M059J (cell line): Measurements from ENCODE around the gene PTN. TPM values are rescaled to one million over a fixed set of nuclear protein-coding genes. Genes with fewer than 3 reads are reported as not detected.
"Not testable (repeated sequence)": the region's sequence is repeated elsewhere in the genome, so short reads cannot be mapped to it uniquely, and the experiment has no call there.

ENCODE experiments used
- DNase-seq: peaks from one replicate; pipeline ENCODE4 v3.0.0-alpha.2; 2012; ENCODE audit warnings: low read depth
- total RNA-seq: library from RNA; depleted of rRNA; stranded (reverse); fragments of >200 nt; shearing (Covaris generic); gene quantifications from 2 replicates; pipeline ENCODE4 v1.2.3, GENCODE V29; 2014

Gene PTN
- total RNA-seq, 1 experiment from 2014 or later = 114 TPM

DNA sequence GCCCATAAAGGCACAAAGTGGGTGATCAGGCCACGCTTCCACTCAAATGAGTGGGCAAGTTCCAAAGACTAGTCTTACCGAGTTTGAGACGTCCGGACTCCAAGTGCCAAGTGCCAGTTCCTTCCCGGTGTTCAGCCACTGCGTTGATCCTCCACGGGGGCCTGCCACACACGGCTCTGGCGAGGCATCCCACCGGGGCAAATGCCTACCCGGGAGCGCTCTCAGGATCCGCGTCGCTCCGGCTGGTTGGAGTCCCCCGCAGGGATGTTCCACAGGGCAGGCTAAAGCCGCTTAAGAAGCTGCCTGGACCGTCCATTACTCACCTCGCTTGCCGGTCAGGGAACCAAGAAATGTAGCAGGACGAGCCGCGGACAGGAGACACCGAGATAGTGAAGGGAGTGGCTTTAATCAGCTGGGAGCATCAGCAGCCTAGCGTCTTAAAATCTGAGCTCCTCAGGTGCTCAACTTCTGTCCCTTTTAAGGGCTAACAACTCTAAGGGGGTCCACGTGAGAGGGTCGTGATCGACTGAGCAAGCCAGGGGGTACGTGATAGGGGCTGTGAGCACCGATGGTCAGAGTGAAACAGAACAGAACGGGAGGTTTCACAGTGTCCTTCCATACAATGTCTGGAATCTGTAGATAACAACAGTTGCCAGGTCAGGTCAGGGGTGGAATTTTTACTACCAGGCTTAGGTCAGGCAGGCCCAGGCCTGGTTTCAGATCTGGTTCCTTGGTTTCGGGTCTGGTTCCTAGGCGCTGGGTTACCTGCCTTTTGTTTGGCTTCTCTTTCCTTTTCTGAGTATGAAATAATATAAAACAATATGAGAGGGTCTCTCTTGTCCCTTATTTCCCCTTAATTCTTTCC is 75.3 kb downstream of the PTN start:
- DNase-seq = not testable (repeated sequence)

DNA sequence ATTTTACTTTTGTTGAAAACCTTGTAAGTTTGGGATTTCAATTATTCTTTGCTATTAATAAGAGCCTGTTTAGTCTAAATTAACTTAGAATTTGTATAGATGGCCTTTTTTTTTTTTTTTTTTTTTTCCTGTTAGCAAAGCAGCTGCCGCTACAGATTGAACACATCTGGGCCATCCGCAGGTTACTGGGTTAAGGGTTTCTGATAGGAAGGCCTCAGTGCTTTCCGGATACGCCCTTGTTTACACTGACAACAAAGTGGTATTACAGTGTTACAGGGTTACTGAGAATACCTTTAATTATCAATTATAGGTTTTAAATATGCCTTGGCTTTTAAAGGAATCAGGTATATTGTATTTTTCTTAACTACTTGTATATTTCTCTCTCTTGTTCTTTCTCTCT is 76.8 kb downstream of the PTN start:
- no peak for DNase-seq

DNA sequence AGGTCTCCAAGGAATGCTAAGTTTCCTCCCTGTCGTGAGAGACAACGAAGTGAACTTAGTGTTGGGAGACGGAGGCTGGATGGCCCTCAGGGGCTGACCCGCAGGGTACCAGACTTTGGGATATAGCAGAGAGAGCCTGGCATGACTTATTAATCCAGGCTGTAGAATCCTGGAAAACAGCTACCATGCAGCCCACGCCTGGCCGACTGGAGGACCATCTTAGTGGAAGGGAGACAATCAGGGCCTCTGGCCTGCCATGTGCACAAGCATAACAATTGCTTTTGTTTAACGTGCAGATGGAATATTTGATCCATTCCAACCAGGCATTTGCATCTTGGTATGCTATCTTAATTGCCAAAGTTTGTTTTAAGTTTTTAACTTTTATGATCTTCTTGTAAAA is 78.1 kb downstream of the PTN start:
- not testable (repeated sequence) for DNase-seq

- DNase-seq = no peak
Observed at GRCh38 chr7:137262599-137262998, 80.9 kb downstream of the PTN start.

- no peak for DNase-seq
Observed at GRCh38 chr7:137258552-137258951, 85.0 kb downstream of the PTN start.

GRCh38 chr7:137254766-137255165 is 88.8 kb downstream of the PTN start:
- no peak for DNase-seq

- DNase-seq = peak; percentile 9
Observed at GRCh38 chr7:137245890-137246289, 97.6 kb downstream of the PTN start.

DNA sequence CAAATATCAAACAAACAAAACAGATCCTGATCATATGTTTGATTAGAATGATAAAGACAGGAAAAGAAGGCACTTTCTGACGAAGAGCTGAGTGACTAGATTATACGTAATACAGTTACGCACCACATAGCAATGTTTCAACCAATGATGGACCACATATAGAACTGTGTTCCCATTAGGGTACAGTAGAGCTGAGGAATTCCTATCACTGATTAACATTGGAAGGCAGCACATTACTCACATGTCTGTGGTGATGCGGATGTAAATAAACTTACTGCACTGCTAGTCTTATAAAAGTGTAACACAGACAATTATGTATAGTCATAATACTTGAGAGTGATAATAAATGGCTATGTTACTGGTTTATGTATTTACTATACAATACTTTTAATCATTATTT is 98.3 kb downstream of the PTN start:
- no peak for DNase-seq

DNA sequence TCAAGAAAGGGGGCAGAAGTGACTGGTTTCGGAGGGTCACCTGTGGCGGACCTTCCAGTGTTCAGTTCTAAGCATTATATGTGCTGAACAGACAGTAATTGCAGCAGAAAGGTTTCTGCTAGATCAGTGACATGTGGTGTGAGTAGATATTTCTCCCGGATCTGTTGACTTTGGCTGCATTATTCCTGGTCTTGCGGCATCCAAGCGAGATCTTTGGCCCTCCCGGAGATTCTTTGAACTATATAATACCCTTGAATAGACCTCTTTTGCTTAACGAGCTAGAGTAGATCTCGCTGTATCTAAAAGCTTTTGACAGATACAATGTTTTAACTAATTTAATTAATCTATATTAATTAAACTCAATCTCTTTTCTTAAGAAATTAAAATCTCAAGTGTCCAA is 99.8 kb downstream of the PTN start:
- DNase-seq = no peak

DNA sequence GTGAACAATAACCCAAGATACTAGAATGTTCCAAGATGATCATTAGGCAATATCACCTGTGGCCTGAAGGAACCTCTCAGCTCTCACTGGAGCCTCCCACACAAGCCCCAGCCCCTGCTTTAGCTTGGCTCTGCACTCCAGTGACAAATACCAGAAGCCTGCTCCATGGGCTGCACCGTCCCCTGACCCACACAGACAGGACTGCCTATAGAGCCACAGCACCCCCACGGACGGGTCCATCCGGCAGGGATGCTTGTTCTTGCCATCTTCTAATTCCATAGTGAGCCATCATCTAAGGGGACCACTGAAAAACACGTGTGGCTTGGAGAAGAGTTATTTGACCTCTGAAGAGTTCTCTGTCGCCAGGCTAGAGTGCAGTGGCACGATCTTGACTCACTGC is 100.9 kb downstream of the PTN start:
- DNase-seq = no peak

GRCh38 chr7:137241655-137242360 is 101.7 kb downstream of the PTN start:
- no peak for DNase-seq

DNA sequence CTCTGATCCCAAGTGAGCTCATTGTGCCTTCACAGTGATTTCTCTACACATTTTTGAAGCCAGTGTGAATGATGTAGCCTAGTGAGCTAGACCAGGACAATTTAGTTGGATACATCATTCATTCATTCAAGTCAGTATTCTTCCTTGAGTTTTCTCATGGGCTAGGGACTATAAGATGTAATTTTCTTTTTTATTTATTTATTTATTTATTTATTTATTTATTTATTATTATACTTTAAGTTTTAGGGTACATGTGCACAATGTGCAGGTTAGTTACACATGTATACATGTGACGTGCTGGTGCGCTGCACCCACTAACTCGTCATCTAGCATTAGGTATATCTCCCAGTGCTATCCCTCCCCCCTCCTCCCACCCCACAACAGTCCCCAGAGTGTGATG is 104.3 kb downstream of the PTN start:
- DNase-seq = not testable (repeated sequence)

GRCh38 chr7:137235434-137235833 is 108.1 kb downstream of the PTN start:
- DNase-seq = no peak

DNA sequence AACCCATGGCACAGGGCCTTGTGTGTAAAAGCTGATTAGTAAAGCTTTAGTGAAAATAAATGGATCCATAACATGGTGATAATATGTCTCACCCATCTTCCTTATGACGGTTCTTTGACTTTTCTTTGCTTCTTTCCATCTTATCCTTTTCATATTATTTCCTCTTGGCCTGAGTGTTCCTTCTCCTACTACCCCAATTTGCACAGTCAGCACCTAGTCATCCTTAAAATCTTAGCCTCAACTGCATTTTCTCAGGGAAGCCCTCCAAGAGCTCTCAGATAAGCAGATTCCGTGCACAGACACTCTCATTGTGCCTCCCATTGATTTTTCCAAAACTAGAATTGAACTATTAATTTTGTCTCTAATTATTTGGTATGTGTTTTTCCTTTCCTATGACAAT is 112.4 kb downstream of the PTN start:
- DNase-seq = no peak

- DNase-seq = no peak
Observed at GRCh38 chr7:137221467-137221866, 122.1 kb downstream of the PTN start.

DNA sequence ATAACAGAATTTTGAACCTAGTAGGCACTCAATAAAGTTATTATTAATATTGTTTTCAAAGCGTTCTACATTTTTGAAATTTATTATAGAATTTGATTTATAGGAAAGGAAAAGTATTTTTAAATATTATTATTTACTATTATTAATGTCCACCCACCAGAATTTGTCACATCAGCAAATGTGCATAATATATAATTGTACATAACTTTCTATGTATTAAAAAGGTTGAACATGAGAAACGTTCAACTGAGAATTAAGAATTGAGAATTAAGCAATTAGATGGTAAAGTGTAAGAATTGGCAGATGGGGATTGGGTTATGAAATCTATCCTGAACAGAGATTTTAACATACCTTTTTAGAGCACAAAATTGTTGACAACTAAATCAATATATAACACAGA is 129.8 kb downstream of the PTN start:
- DNase-seq = no peak

DNA sequence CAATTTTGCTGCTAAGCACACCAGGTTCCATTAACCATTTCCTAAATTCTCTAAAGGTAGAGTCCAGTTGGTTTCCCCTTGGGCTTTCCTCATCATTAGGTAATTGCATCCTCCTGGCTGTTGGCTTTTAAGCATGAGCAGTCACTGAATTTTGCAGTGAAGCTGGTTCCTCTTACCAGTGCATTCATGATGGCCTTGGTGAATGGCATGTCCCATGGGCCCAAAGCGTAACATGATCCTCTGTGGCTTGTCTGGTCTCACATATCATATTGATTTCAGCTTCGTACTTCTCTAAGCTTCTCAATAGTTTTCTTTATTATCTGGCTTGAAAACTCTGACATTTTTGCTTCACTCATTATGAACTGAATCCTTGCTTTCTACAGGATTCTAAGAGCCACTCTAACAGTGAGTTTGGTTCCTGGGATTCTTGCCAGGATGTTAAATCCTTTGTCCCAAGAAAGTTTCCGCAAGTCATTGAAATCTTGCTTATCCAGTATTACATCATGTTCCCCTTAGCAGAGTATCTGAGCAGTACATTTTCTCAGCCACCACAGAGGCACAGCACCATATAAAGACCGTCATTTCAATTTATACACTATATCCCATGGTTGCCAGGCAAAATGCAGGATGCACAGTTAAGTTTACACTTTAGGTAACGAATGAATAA is 134.2 kb downstream of the PTN start:
- DNase-seq = no peak

DNA sequence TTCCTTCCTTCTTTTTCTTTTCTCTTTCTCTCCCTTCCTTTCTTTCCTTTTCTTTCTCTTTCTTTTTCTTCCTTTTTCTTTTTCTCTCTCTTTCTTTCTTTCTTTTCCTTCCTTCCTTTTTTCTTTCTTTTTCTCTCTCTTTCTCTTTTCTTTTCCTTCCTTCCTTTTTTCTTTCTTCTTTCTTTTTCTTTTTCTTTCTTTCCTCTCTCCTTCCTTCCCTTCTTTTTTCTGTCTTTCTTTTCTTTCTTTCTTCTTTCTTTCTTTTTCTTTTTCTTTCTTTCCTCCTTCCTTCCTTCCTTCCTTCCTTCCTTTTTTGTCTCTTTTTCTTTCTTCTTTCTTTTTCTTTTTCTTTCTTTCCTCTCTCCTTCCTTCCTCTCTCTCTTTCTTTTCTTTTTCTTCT is 136.8 kb downstream of the PTN start:
- DNase-seq = no peak

DNA sequence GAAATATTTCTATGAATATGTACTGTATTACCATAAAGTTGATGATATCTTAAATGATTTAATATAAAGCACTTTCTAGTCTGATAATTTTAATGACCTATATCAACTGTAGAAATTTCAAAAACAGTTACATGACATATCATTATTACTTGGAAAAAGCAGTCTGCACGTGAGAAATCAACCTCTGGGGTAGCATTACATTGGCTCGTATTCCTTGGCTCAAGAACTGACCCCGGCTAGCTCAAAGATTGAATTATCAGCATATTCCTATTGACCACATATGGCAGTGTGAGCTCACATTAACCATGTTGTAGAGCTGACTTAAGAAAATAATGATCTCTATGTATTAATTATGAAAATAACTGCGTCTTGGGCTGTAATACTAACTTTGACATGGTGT is 139.3 kb downstream of the PTN start:
- DNase-seq = no peak

DNA sequence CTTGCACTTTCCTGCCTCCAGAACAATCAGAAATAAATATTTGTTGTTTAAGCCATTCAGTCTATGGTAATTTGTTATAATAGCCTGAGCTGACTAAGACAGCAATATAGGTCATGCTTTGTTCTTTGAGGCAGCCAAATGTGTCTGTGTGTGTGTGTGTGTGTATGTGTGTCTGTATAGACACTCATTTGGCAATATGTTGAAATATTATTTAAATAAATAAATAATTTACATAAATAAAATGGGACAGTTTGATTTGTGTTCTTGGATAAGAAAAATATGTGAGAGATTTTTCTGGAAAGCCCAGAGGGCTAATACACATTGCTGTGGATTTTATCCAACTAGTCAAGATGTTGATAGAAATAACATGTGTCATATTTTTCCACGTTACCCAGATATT is 140.2 kb downstream of the PTN start:
- no peak for DNase-seq

GRCh38 chr7:137196648-137197047 is 146.9 kb downstream of the PTN start:
- DNase-seq = no peak

DNA sequence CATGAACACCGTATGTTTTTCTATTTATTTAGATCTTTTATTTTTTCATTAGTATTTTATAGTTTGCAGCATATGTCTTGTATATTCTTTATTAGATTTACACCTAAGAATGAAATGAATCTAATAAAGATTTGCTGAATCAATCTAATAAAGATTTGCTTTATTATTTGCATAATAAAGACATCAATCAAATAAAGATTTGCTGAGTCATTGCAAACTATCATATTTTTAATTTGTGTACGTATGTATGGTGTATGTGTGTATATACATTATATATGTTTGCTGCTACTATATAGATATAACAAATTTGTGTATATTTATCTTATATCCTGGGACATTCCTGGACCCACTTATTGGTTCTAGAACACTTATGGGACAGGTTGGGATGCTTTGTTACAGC is 147.5 kb downstream of the PTN start:
- DNase-seq = no peak

- not testable (repeated sequence) for DNase-seq
Observed at GRCh38 chr7:137181619-137182018, 161.9 kb downstream of the PTN start.
